ENCODE results near the gene TSPAN11. TPM values are rescaled to one million over a fixed set of nuclear protein-coding genes. Genes with fewer than 3 reads are reported as not detected.

Gene TSPAN11
- total RNA-seq, 1 donor from 2014 or later = 31.0 TPM

DNA sequence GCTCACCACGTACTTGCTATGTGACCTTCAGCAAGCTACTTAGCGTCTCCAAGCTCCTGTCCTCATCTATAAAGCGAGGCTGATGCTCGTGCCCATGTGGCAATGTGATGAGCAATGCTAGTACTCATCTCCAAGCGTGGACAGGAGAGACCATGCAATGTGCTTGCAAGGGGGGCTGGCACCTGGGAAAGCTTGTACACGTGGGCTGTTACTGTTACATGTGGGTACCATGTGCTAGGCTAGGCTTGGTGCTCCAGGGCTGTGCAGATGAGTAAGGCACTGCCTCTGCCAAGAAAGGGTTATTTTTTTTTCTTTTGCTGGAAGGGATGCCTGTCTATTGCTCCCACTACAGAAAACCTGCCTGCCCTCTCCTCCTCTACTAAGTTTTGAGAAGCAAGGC lies 46.6 kb downstream of the TSPAN11 start:
- no peak for DNase-seq
- Mint-ChIP-seq H3K4me1 (ENCODE audit: low read depth, unreplicated experiment) (peaks cover 3% of the 10 kb centered on the region), H3K36me3 (ENCODE audit: unreplicated experiment) (peaks cover 7% of the 10 kb centered on the region), H3K9me3 (ENCODE audit: unreplicated experiment) (peaks cover 5% of the 10 kb centered on the region), H3K4me3 (ENCODE audit: unreplicated experiment) (no peak overlapping the region), H3K27ac (ENCODE audit: unreplicated experiment) (no peak overlapping the region), H3K27me3 (ENCODE audit: unreplicated experiment) (peaks cover 10% of the 10 kb centered on the region)
- TF ChIP-seq, protein P1, sequence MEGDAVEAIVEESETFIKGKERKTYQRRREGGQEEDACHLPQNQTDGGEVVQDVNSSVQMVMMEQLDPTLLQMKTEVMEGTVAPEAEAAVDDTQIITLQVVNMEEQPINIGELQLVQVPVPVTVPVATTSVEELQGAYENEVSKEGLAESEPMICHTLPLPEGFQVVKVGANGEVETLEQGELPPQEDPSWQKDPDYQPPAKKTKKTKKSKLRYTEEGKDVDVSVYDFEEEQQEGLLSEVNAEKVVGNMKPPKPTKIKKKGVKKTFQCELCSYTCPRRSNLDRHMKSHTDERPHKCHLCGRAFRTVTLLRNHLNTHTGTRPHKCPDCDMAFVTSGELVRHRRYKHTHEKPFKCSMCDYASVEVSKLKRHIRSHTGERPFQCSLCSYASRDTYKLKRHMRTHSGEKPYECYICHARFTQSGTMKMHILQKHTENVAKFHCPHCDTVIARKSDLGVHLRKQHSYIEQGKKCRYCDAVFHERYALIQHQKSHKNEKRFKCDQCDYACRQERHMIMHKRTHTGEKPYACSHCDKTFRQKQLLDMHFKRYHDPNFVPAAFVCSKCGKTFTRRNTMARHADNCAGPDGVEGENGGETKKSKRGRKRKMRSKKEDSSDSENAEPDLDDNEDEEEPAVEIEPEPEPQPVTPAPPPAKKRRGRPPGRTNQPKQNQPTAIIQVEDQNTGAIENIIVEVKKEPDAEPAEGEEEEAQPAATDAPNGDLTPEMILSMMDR (IDR thresholded peaks at IDR 0.05; ENCODE audit: partially characterized antibody, unreplicated experiment) = no peak

DNA sequence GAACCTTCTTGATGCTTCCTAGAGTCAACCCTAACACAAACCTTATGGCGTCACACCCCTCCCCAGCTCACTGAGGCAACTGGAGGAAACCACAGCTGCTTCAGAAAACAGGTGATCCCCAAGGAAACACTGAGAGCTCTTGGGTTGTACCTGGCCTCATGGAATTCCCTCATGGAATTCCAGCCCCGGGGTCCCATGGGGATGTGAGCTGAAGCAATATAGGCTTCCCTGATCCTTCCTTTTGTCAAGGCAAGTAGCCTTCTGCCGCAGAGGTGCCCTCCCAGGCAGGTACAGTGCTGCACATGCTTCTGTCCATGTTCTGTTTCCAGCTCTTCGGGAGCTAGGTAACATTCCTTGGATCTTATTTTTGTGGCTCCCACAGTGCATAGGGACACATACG lies 47.3 kb downstream of the TSPAN11 start:
- H3K27me3 Mint-ChIP-seq (ENCODE audit: unreplicated experiment) = peaks cover 10% of the 10 kb centered on the region
- H3K27ac Mint-ChIP-seq (ENCODE audit: unreplicated experiment) = no peak overlapping the region
- no peak overlapping the region for H3K4me3 Mint-ChIP-seq (ENCODE audit: unreplicated experiment)
- TF ChIP-seq, protein P1 (IDR thresholded peaks at IDR 0.05; ENCODE audit: partially characterized antibody, unreplicated experiment) = no peak
- no peak for DNase-seq
- peaks cover 11% of the 10 kb centered on the region for H3K36me3 Mint-ChIP-seq (ENCODE audit: unreplicated experiment)
- peaks cover 6% of the 10 kb centered on the region for H3K9me3 Mint-ChIP-seq (ENCODE audit: unreplicated experiment)
- H3K4me1 Mint-ChIP-seq (ENCODE audit: low read depth, unreplicated experiment) = peaks cover 8% of the 10 kb centered on the region

DNA sequence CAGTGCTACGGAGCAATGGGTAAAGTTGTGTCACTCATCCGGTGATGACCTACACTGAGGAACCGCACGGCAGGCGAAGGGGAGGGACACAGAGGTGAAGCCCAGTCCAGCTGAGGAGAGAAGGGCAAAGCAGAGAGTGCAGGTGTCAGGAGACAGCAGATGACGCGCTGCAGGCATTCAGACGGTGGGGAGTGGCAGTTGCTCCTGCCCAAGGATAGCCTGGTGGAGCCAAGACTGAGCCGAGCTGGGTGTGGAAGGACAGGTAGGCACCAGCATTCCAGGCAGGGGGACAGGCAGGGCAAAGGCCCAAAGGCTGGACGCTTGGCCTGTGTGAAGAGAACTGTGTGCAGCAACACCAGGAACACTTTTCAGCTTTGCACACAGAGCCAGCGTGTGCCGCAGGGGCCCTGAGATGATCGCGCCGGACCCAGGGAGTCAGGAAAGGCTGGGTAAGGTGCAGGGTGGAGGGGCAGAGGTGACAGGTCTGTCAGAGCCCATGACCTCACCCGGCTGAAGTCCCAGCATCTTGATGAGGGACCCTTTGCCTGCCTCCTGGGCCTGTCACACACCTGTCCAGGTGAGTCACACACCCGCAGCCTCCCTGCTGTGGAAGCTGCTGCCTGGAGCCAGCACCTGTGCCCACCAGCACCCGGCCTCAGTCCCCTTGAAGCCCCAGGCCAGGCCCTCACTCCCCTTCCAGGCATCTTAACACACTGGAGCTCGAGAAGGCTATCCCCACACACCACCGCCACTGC lies 48.4 kb downstream of the TSPAN11 start:
- Mint-ChIP-seq H3K4me3 (ENCODE audit: unreplicated experiment) (no peak overlapping the region), H3K27me3 (ENCODE audit: unreplicated experiment) (peaks cover 13% of the 10 kb centered on the region), H3K36me3 (ENCODE audit: unreplicated experiment) (peaks cover 11% of the 10 kb centered on the region), H3K4me1 (ENCODE audit: low read depth, unreplicated experiment) (peaks cover 12% of the 10 kb centered on the region), H3K9me3 (ENCODE audit: unreplicated experiment) (peaks cover 10% of the 10 kb centered on the region), H3K27ac (ENCODE audit: unreplicated experiment) (no peak overlapping the region)
- TF ChIP-seq, protein P1 (IDR thresholded peaks at IDR 0.05; ENCODE audit: partially characterized antibody, unreplicated experiment) = no peak
- no peak for DNase-seq

DNA sequence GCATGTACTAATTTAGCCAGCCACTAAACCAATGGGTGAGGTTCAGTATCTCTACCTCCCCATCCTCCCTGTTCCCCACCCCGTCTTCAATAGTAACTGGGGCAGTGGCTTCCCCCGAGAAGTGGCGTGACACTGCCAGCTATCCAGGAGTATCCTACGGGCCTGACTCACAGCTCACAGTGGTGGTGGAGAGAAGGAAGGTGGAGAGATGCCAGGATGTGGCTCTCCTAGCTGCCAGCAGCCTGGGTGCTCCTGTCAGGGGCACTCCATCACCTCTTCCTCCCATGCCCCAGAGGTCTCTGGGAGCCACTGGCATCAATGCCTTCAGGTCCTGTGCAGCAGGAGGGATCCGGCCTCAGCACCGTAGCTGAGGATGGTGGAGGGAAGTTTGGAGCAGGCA lies 49.0 kb downstream of the TSPAN11 start:
- TF ChIP-seq, protein P1 (IDR thresholded peaks at IDR 0.05; ENCODE audit: partially characterized antibody, unreplicated experiment) = no peak
- H3K4me1 Mint-ChIP-seq (ENCODE audit: low read depth, unreplicated experiment) = peaks cover 17% of the 10 kb centered on the region
- H3K27me3 Mint-ChIP-seq (ENCODE audit: unreplicated experiment) = peaks cover 15% of the 10 kb centered on the region
- DNase-seq = no peak
- peaks cover 11% of the 10 kb centered on the region for H3K36me3 Mint-ChIP-seq (ENCODE audit: unreplicated experiment)
- H3K27ac Mint-ChIP-seq (ENCODE audit: unreplicated experiment) = no peak overlapping the region
- peaks cover 8% of the 10 kb centered on the region for H3K9me3 Mint-ChIP-seq (ENCODE audit: unreplicated experiment)
- no peak overlapping the region for H3K4me3 Mint-ChIP-seq (ENCODE audit: unreplicated experiment)

DNA sequence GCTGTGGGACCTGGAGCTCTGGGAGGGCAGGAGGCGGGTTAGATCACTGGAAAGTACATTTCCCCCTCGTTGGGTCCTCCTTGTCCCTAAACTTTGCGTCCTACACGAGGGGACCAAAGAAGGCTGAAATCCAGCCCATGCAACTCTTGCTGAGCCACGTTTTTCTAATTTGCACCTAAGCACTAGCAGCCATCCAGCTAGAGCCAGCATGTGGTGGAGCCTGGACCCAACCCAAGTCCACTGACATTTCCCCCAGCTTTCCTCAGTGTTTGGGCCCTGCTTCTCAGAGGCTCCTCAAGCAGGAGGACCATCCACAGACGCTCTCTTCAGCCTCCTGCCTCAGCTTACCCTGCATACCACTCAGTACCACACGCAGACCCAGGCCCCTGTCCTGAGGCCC lies 49.7 kb downstream of the TSPAN11 start:
- peaks cover 8% of the 10 kb centered on the region for H3K9me3 Mint-ChIP-seq (ENCODE audit: unreplicated experiment)

More for the DNA sequence above, 49.7 kb downstream of the TSPAN11 start:
- Mint-ChIP-seq H3K27me3 (ENCODE audit: unreplicated experiment) (peaks cover 17% of the 10 kb centered on the region), H3K4me3 (ENCODE audit: unreplicated experiment) (no peak overlapping the region), H3K27ac (ENCODE audit: unreplicated experiment) (no peak overlapping the region), H3K36me3 (ENCODE audit: unreplicated experiment) (peaks cover 11% of the 10 kb centered on the region), H3K4me1 (ENCODE audit: low read depth, unreplicated experiment) (peaks cover 22% of the 10 kb centered on the region)
- no peak for DNase-seq
- TF ChIP-seq, protein P1 (IDR thresholded peaks at IDR 0.05; ENCODE audit: partially characterized antibody, unreplicated experiment) = no peak

All from glutamatergic neuron (in vitro differentiated cells).